Ovary (tissue), 3 donors: Measurements from ENCODE around the gene CCDC51.

Source experiments
- POLR2A ChIP-seq: fragments of 450-650 bp; IDR thresholded peaks from one replicate; pipeline ENCODE4 v1.6.1; 2017; ENCODE audit warnings: antibody characterized with exemption, mild to moderate bottlenecking, moderate library complexity
- TF ChIP-seq, protein P1 (sequence below), 3 donors: fragments of 450-650 bp in 2 of 3; fragments of 200-600 bp in 1 of 3; IDR thresholded peaks; one replicate each; pipeline versions ENCODE4 v1.5.1 to v1.8.0; 2016 to 2022; ENCODE audit warnings: antibody characterized with exemption in 3 of 3, mild to moderate bottlenecking in 1 of 3
- donor health status: DM: no; HTN: no; CAD: no.

- TF ChIP-seq, protein P1, sequence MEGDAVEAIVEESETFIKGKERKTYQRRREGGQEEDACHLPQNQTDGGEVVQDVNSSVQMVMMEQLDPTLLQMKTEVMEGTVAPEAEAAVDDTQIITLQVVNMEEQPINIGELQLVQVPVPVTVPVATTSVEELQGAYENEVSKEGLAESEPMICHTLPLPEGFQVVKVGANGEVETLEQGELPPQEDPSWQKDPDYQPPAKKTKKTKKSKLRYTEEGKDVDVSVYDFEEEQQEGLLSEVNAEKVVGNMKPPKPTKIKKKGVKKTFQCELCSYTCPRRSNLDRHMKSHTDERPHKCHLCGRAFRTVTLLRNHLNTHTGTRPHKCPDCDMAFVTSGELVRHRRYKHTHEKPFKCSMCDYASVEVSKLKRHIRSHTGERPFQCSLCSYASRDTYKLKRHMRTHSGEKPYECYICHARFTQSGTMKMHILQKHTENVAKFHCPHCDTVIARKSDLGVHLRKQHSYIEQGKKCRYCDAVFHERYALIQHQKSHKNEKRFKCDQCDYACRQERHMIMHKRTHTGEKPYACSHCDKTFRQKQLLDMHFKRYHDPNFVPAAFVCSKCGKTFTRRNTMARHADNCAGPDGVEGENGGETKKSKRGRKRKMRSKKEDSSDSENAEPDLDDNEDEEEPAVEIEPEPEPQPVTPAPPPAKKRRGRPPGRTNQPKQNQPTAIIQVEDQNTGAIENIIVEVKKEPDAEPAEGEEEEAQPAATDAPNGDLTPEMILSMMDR (IDR thresholded peaks at IDR 0.05): no peak
- TF ChIP-seq POLR2A: no peak
Measured at GRCh38 chr3:48472673-48472922, 32.7 kb upstream of the CCDC51 start.
